Measurements from ENCODE around the gene DHX30.

Gene DHX30

DNA sequence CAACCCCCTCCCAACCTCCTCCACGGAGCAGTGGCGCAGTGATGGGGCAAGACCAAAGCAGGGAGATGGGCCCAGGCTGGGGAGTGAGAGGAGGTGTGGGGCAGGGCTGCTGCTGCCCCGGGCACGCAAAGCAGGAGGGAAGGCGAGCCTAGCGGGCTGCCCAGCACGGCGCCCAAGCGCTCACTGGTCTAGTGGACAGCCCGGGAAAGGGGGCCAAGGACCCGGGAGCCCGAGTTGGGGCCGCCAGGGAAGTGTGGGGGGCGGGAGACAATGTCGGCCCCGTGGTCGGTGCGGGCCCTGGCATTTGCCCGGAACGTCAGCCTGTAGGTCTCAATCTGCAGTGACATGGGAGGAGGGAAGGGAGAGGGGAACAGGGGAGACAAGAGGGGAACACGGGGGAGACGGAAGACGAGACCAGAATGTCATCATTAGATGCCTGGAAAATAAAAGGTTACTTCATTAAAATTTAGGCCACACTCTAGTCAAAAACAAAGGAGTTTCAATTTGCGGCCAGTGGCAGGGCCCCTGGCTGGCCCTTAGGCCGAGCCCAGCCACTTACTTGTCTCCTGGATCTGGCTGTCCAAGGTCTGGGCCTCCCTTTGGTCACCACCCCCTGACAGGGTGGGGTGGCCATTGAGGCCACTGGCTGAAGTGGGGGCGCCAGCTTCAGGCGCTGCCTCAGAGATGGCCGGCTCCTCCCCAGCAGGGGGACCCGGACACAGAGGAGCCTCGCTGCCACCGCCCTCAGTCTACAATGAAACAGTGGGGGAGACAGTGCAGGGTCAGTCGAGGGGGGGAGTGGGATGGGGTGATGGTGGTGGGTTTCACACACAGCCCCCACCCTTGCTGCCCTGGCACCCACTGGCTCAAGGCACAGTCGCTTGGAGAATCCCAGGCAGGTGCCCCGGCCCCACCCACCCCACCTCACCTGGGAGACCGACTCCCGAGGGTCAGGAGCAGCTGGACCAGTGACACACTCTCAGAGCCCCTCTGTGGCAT lies 50.0 kb downstream of the DHX30 start:
- no peak for DNase-seq (ENCODE audit: low spot score)

DNA sequence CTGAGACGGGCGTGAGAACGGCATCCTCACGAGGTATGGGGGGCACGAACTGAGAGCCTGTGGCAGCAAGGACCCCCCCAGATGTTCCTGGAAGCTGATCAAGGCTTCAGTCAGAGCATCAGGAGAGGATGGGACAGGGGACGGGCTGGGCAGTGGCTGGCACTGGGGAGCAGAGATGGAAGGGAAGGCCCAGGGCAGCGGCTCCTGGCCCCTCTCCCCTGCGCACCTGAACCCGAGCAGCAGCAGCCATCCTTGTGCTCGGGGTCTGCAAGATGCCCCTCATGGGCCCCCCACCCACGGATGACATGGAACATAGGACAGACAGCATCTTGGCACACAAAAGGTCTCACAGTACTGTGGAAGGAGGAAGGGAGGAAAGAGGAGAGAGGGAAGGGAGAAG lies 51.3 kb downstream of the DHX30 start:
- DNase-seq (ENCODE audit: low spot score) = no peak

DNA sequence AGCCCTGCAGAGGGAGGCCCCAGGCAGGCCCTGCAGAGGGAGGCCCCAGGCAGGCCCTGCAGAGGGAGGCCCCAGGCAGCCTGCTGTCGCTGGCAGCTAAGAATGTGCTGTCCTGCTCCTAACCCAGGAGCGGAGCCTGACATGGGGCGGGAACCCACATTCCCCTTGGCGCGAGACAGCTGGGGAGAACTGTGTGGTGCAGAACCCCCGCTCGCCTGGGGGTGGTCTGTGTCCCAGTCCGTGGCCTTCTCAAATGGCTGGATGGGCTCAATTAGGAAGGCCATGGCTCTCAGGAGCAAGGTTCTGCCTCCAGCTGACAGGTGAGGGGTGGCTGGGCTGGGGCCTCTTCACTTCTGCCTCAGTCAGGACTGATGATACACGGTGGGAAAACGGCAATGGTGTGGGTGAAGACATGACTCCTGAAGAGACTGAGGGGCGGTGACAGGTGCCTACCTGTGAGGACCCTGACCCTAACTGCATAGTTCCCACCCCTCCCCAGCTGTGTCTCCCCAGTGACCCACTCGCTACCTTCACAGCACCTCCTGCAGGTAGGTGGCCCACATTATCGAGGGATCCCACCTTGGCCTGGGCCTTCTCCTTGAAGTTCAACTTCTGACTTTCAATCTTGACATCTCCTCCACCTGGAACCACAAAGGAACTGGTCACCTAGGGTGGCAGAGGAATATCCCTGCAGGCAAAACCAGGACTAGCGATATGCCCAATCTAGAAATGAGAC lies 52.0 kb downstream of the DHX30 start:
- DNase-seq (ENCODE audit: low spot score) = no peak

DNA sequence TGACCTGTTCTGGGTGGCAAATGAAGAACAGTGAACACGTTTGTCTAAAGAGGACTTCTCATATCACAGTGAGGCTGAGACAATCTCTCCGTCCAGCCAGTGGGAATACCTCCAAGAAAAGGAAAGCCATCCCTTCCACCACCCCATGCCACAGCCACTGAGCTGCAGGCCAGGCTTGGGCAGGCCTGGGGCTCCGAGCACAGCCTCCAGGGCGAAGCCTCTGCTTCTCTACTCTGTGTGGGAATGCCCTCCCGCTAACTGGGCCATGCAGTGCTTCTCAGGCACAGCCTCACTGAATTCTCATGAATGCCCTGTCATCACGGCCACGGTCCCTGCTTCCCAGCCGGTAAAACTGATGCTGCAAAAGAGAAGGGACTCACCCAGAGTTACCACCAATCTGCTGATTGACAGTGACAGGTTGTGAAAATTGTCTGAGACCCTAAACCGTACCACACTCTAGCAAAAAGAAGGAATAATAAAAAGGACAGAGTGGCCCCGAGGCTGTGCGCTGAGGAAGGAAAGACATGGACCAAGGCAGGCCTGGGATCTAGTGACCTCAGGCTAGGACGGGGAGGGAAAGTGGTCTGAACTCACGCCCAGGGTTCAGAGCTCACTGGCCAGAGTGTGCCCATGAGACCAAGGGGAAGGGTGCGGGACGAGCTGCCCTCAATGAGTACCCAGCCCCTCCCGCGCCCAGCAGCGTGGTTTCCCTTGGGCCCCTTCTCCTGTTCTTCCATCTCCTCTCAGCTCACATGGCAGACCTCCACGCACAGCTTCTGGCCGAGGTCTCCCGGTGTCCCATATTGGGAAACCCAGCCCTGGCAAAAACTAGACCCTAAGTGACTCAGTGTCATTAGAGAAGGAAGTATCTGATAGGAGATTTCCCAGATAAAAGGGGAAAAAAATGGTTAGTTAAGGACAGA lies 52.8 kb downstream of the DHX30 start:
- no peak for DNase-seq (ENCODE audit: low spot score)

DNA sequence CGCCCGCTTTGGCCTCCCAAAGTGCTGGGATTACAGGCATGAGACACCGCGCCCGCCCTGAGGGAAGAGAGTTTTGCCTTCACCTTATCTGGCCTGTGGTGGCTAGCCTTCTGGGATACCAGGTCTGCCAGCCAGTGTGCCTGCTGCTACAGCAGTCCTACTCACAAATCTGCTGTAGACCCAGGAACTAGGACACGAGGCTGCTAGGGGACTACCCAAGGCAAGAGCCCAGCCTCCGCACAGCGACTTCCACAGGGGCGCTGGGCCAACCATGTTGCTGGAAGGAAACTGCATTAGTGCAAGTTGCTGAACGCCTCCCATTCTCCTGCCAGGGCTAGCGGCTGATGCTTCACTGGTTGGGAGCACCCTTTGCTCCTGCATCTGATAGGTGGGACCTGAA lies 53.7 kb downstream of the DHX30 start:
- no peak for DNase-seq (ENCODE audit: low spot score)

DNA sequence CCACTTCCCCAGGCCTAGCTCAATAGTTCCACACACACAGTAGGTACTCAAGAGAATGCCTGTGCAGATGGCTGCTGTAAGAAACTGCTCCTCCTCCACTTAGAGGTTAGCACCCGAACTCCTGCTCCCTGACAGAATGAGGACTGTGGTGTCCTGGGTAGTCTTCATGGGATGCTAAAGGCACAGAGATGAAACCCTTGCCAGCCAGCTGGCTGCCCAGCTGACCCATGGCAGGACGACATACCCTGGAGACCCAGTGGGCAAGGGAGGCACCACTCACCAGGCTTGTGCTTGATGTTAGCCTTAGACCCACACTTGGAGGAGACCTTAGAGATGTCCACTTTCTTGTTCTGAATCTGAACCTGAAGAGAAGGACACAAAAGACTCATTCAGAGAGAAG lies 54.2 kb downstream of the DHX30 start:
- DNase-seq (ENCODE audit: low spot score) = no peak

DNA sequence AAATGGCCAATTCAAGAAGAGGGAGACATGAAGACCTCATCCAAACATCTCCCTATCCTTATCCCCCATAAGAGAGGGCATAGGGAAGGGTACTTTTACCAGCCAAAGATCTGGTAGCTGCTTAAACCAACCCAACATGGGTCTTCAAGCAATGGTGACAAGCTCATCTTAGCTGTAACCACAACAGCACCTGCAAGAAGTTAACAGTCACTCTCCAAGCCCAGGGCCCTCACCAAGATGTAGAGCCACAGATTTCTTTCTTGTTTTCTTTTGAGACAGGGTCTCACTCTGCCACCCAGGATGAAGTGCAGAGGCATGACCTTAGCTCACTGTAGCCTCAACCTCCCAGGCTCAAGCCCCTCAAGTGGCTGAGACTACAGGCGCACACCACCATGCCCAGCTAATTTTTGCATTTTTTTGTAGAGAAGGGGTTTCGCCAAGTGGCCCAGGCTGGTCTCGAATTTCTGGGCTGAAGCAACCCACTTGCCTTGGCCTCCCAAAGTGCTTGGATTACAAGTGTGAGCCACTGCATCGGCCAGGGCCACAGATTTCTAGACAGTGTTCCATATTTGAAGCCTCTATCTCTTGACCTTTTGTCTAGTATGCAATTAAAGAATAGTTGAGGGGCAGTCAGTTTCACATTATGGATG lies 57.1 kb downstream of the DHX30 start:
- DNase-seq (ENCODE audit: low spot score) = no peak

DNA sequence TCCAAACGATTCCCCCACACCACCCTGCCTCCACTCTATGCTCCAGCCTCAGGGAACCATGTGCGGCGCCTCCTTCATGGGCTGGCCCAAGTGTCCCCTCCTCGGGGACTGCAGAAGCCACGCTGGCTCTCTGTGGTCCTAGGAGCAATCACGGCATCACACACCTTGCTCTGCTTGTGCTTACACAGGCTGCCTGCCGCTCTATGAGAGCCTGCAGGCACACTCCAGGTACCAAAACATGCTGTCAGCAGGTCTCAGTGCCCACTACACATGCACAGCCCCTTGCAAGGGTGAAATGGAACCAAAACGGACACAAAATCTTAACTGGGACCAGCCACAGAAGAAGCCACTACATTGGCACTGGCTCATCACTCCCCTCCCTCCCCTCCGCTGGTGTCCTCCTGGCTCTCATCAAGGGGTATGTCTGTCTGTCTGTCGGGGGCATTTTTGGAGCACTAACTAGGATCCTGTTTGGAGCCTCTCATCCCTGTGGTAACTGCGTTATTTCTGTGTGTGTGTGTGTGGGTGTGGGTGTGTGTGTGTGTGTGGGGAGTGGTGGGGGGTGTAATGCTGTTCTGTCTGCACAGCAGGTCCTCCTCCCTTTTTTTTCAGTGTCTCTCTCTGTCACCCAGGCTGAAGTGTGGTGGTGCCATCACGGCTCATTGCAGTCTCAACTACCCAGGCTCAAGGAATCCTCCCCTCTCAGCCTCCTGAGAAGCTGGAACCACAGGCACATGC lies 60.6 kb downstream of the DHX30 start:
- no peak for DNase-seq (ENCODE audit: low spot score)

DNA sequence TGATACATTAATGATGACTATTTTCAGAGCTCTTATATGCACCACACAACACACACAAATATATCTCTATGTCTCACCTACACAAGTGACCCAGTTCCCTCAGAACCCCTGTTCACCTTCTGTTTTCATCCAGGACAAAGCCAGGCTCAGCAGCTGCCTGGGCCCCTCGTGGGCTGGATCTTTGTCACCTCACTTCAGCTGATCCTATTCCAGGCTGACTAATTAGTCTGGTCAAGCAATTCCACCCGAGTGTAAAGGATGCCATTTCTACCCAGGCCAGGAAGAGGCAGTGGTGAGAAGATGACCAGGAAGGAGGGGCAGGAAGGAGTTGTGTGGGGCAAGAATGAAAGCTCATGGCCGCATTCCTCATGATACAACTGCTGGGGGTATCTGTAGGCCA lies 62.3 kb downstream of the DHX30 start:
- no peak for DNase-seq (ENCODE audit: low spot score)

DNA sequence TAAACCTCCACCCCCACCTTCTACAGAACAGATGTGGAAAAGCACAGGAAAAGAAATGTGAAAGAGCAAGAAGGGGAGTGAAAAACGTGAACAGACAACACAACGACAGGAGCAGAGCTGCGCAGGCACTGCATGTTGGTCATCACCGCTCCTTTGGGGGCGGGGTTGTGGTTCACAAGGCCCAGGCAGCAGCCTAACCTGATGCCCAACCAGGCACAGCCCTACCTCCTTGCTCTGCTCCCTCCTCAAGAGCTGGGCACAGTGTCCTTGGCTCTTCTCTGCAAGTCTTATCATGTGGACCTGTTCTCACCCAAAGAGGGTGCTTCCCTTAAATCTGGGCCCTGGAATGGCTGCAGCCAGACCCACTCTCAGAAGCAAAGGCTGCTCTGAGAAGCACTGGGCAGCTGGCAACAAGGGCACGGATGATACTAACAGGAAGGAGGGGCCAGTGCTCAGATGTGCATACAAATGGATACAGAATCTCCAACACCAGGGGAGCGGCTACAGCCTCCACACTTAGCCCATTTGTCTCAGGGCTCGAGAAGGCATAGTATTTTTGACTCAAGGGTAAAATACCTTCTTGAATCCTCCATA lies 64.6 kb downstream of the DHX30 start:
- DNase-seq (ENCODE audit: low spot score) = no peak

DNA sequence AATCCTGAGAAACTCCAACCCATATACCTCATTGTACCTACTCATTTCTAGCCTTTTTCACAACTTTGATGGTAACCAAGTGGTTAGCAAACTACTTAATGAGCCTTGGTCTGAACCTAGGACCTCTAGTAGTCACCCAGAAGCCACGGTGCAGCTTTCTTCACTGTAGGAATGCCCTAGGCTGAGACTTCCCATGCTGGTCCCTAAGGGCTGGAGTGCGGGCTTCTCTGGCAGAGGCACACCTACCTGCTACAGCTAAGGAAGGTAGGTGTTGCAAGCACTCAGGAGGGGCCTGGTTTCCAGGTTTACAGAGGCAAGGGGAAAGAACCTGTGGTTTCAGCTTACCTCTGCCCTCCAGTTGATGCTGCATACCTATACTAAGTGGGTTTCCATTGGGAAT lies 65.4 kb downstream of the DHX30 start:
- DNase-seq (ENCODE audit: low spot score) = no peak

DNA sequence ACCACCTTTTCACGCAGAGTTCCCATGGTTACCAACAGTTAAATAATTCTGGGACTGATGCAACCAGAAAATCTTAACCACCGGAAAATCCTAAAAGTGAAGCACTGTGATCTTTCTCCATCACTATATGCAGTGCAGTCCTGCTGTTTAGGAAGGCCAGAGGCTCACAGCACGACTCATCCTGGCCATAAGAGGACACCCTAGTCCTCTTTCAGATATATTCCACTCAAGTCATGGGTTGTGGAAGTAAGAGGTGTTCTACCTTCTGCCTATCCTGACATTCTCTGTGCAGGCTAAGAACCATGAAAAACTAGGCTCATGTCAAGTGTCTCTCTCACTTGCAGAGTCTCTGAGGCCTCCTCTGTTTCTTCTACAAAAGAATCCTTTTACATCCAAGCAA lies 67.2 kb downstream of the DHX30 start:
- DNase-seq (ENCODE audit: low spot score) = no peak

DNA sequence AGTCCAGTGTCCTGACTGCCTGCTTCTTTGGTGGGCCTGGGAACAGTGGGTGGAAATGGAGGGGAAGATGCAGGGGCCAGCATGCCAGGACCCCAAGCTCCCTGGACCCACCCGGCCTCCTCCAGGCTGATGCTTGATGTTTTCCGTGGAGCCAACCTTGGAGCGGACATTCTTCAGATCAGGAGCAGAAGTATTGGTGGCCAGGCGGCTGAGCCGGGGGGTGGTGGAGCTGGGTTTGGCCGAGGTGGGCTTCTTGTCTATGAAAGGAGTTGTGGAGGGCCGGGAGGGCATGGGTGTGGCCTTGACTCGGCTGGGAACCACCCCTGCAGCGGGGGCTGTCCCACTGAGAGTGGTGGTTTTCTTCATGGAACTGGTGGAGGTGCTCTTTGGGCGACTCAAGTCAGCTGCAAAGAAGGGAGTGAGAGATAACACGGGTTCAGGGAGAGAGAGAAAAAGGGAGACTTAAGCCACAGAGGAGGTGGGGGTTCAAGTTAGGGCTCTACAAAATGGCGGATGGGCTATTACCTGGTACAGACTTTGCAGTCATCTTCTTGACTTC lies 67.8 kb downstream of the DHX30 start:
- DNase-seq (ENCODE audit: low spot score) = no peak

DNA sequence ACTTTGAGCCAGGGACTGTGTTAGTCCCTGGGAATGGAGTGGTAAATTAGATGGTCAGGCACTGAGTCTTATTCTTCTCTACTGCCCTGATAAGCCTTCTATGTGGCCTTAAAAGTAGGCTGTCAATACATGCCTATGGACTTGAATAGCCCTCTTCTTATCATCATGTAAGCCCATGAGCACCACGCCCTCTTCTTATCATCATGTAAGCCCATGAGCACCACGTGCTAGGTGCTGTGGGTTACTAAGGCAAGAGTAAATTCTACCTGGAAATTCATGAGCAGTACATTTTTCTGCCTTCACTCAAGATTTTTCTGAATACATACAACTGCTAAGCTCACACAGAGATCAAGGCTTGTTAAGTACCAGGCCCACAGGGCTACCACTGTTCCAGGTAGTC lies 68.5 kb downstream of the DHX30 start:
- no peak for DNase-seq (ENCODE audit: low spot score)

DNA sequence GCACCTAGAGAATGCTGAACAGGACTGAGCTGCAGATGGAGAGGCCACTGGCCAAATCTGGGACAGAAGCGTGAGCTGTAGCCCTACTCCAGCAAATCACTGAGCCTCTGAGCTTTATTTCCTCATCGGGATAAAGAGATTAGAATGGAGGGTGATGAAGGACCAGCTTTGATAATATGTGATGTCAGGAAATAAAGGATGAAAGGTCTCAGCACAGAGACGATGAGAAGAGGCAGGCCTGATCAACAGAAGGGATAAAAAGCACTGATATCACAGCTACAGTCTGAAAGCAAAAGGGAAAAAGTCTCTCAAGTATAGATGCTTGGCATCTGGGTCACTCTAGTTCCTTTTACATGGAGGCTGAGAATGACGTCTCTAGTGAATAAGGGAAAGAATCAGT lies 70.0 kb downstream of the DHX30 start:
- no peak for DNase-seq (ENCODE audit: low spot score)

DNA sequence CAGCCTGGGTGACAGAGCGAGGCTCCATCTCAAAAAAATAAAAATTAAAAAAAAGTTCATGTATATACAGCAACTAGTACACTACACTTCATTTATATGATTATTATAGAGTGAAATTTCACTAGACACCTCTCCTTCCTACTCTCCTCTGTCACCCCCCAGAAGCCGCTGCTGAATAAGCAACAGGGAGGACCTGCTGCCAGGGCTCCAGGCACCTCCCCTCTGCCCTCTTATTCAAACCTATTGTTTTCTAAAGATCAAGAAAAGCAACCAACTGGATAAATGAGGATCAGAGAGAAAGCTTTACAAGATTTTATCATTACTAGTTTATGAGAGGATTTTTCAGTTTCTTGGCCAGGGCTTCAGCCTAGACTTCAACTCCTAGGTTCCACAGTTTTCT lies 71.5 kb downstream of the DHX30 start:
- DNase-seq (ENCODE audit: low spot score) = no peak

DNA sequence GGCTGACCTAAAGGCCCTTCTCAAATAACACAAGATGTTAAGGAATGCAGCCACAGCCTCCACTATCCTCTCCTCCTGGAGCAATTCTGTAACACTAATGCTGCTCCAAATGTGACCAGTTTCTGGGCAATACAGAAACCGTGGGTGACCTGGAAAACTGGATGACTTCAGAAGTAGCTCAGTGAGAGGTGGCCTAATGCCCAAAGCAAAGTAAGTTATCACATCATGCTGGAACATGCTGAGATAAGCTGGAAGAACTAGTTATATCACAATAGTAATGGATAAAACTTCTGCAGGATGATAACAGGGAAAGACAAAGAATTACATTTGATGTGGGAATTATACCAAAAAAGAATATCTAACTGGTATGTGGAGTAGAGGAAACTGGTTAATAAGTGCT lies 72.0 kb downstream of the DHX30 start:
- DNase-seq (ENCODE audit: low spot score) = no peak

DNA sequence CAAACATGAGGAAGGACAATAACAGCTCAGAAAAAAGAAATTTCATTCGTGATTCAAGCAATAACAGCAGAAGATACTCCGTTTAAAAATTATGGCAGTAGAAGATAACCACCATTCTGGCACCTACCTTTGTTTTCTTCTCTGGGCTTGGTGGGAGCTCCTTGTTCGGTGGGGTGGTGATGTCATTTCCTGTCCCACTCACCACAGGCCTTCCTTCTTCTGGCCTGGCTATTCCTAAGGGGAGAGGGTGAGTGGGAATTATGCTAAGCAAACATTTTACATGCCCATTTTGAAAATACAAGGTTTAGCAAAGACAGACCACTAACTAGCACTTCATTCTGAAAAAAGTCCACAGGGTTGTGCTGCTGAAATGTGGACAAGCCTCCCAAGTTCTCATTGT lies 74.4 kb downstream of the DHX30 start:
- no peak for DNase-seq (ENCODE audit: low spot score)

DNA sequence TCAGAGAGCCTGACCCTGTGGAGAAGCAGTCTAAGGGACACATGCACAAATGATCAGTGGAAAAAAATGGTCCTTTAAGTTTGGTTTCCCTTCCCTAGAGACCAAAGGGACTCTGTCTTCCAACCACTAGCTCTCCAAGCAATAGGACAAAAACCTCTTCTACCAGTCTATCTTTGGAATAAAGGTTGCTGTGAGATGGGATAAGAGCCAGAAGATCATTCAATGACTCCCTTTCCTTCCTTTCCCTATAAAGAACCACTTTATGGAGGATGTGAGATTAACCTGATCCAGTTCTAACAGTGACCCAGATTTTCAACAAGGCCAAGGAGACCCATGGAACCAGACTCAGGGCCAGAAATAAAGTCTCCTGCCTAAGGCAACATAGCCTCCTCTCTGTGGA lies 74.8 kb downstream of the DHX30 start:
- no peak for DNase-seq (ENCODE audit: low spot score)

DNA sequence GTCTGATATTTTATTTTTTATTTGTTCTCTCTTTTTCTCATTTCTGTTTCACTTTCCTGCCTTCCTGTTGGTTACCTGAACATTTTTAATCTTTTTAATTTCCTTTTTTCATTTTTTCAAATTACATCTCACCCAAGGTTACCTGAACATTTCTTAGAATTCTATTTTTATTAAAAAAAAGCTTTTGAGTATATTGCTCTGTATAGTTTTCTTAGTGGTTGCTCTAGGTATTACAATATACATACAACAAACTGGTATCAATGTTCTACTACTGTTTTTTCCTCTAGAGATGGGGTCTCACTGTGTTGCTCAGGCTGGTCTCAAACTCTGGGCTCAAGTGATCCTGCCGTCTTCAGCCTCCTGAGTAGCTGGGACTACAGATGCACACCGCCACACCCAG lies 79.4 kb downstream of the DHX30 start:
- DNase-seq (ENCODE audit: low spot score) = no peak

Data from HuH-7 (cell line).